ENCODE measurements around the gene RFC3.

GRCh38 chr13:33865945-33866344 lies 48.0 kb downstream of the RFC3 start:
- TF ChIP-seq CTCF (IDR thresholded peaks at IDR 0.05) (no peak), POLR2A (IDR thresholded peaks at IDR 0.05; ENCODE audit: low read depth) (no peak)

Data from esophagus muscularis mucosa (tissue), 3 donors.